Hepatocyte (in vitro differentiated cells): Measurements from ENCODE around the gene EPAS1. TPM values are rescaled to one million over a fixed set of nuclear protein-coding genes. Genes with fewer than 3 reads are reported as not detected.
A peak's percentile ranks its signal among the peaks of the same experiment; 100 is the strongest.

Experiments used
- DNase-seq: peaks from one replicate; pipeline ENCODE4 v3.0.0-alpha.2; 2016; ENCODE audit warnings: low spot score
- H2AFZ ChIP-seq: fragments of 200-600 bp; sonication (generic); 2 replicates; pipeline ENCODE4 v1.6.0; 2016; ENCODE audit warnings: antibody characterized with exemption, mild to moderate bottlenecking
- H3K27ac ChIP-seq: fragments of 200-600 bp; sonication (generic); 2 replicates; pipeline ENCODE4 v1.5.1; 2016; ENCODE audit warnings: mild to moderate bottlenecking
- H3K27me3 ChIP-seq: fragments of 200-600 bp; sonication (generic); 2 replicates; pipeline ENCODE4 v1.6.1; 2016
- H3K36me3 ChIP-seq: fragments of 200-600 bp; sonication (generic); replicated peaks from 2 replicates; pipeline ENCODE4 v1.5.1; 2016; ENCODE audit warnings: low read depth; ENCODE audit not compliant: insufficient read depth
- H3K4me1 ChIP-seq: fragments of 200-600 bp; sonication (generic); 2 replicates; pipeline ENCODE4 v1.5.1; 2016; ENCODE audit warnings: mild to moderate bottlenecking, moderate library complexity; ENCODE audit not compliant: insufficient read depth
- H3K4me2 ChIP-seq: fragments of 200-600 bp; sonication (generic); 2 replicates; pipeline ENCODE4 v1.6.0; 2016
- H3K4me3 ChIP-seq: fragments of 200-600 bp; sonication (generic); 2 replicates; pipeline ENCODE4 v1.5.1; 2016; ENCODE audit warnings: mild to moderate bottlenecking
- H3K79me2 ChIP-seq: fragments of 200-600 bp; sonication (generic); 2 replicates; pipeline ENCODE4 v1.6.0; 2017; ENCODE audit warnings: mild to moderate bottlenecking
- H3K9me2 ChIP-seq: fragments of 200-600 bp; sonication (generic); replicated peaks from 2 replicates; pipeline ENCODE4 v1.6.0; 2017; ENCODE audit warnings: mild to moderate bottlenecking; ENCODE audit not compliant: insufficient read depth
- H3K9me3 ChIP-seq: fragments of 200-600 bp; sonication (generic); 2 replicates; pipeline ENCODE4 v1.5.1; 2016; ENCODE audit warnings: low read depth, mild to moderate bottlenecking
- H4K20me1 ChIP-seq: fragments of 200-600 bp; sonication (generic); 2 replicates; pipeline ENCODE4 v1.6.0; 2016; ENCODE audit warnings: mild to moderate bottlenecking; ENCODE audit not compliant: insufficient read depth, poor library complexity, severe bottlenecking
- CTCF ChIP-seq: fragments of 200-600 bp; sonication (generic); IDR thresholded peaks from 2 replicates; pipeline ENCODE4 v1.5.1; 2016; ENCODE audit warnings: antibody characterized with exemption, mild to moderate bottlenecking; ENCODE audit not compliant: poor library complexity
- EZH2 ChIP-seq: fragments of 200-600 bp; sonication (generic); IDR thresholded peaks from 2 replicates; pipeline ENCODE4 v1.6.1; 2016; ENCODE audit warnings: antibody characterized with exemption, mild to moderate bottlenecking, borderline replicate concordance
- EZH2phosphoT487 ChIP-seq: fragments of 200-600 bp; sonication (generic); IDR thresholded peaks from one replicate; pipeline ENCODE4 v1.6.1; 2018; ENCODE audit warnings: antibody characterized with exemption, mild to moderate bottlenecking, low read depth, moderate library complexity; ENCODE audit not compliant: unreplicated experiment, severe bottlenecking
- WGBS: methylation state at CpG from one replicate; pipeline ENCODE4 v1.1.6; 2016; ENCODE audit warnings: low lambda C conversion rate; ENCODE audit errors: missing lambda C conversion rate; 5-methylcytosine and 5-hydroxymethylcytosine counted together
- polyA plus RNA-seq: library from polyadenylated mRNA; unstranded; fragments of >200 nt; fragmentation: Nextera tagmentation; extraction: Ambion mirVana; gene quantifications from 2 replicates; pipeline ENCODE4 v1.2.1, GENCODE V29; 2016
- total RNA-seq: library from RNA; depleted of rRNA; stranded (reverse); fragments of >200 nt; gene quantifications from 2 replicates; pipeline ENCODE4 v1.2.3, GENCODE V29; 2014

The EPAS1 gene
- total and polyA plus RNA-seq, 2 experiments from 2014 or later = 112 to 115 TPM

DNA sequence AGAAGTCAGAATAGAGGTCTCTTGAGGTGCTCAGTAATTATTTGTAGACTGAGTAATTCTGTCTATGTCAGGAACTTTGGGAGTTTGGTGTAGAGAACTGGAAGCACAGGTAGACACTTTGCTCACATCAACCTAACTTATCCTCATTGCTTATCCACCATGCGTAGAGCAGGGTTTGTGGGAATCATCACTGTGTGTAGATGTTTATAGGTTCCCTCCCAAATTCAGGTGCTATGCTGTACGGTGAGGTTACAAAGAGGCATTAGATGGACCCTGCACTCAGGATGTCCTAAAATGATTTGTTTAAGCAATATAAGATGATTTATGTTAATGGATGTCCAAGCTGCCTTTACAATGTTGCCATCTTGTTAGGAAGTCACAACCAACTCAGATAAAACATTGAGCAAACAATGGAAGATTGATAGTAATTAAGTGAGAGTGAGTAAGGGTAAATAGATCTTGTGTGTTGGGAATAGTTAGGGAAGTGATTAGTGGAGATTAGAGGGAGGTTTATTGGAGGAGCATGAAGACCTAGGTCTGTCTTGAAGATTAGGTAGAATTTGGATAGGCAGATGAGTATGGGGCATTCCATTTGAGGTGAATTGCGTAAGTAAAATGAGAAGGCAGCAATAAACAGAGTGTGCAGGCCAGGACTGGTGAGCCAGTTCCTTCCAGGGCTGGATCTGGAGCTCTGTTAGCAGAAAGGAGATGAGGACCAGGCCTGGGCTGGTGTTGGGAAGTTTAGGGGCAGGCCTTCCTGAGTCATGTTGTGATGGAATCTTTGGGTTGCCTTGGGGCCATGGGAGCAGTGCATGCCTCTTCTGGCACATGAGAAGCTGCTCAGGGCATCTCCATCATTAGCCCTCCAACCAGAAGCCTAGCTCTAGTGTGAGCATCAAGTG, 12.1 kb downstream of the EPAS1 start:
- Histone ChIP-seq H3K36me3 (no peaks in the 10 kb centered on the region), H3K4me3 (no peak overlapping the region), H3K4me1 (peaks cover 52% of the 10 kb centered on the region), H3K27ac (peak overlapping the region; percentile 84), H3K27me3 (no peaks in the 10 kb centered on the region), H3K9me2 (no peaks in the 10 kb centered on the region), H2AFZ (no peak overlapping the region), H4K20me1 (peaks cover 16% of the 10 kb centered on the region), H3K79me2 (peaks cover 87% of the 10 kb centered on the region), H3K9me3 (no peaks in the 10 kb centered on the region), H3K4me2 (peak overlapping the region; percentile 48)
- TF ChIP-seq CTCF (no peak), EZH2 (no peak), EZH2phosphoT487 (no peak)
- 71% methylated on average over 3 of the region's 3 CpGs for WGBS
- peak; percentile 53 for DNase-seq

DNA sequence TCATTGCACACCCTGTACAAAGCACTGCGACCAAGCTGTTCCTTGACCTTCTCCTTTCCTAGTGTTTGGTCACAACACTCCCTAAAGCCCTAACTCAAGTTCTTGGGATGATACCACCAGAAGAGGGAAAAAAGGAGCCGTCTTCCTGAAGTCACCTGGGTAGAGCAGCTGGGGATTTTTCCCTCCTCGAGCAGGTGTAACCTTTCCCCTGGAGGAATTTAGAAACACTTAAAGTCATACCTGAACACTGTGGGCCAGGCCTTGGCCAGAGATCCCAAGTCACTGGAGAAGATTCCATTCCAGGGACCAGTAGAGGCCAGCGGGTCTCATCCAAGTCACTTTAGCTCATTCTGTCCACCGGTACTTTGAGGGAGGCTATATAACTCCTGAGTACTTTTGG, 13.2 kb downstream of the EPAS1 start:
- peaks cover 53% of the 10 kb centered on the region for H3K4me1 ChIP-seq
- 91% methylated on average over 5 of the region's 5 CpGs for WGBS
- H3K9me2 ChIP-seq = no peaks in the 10 kb centered on the region
- H3K4me3 ChIP-seq = no peak overlapping the region
- DNase-seq = no peak
- no peaks in the 10 kb centered on the region for H3K36me3 ChIP-seq
- no peak overlapping the region for H2AFZ ChIP-seq
- TF ChIP-seq CTCF = no peak
- no peak for TF ChIP-seq EZH2
- no peak for TF ChIP-seq EZH2phosphoT487
- H3K4me2 ChIP-seq = no peak overlapping the region
- no peaks in the 10 kb centered on the region for H3K27me3 ChIP-seq
- no peaks in the 10 kb centered on the region for H3K9me3 ChIP-seq
- H4K20me1 ChIP-seq = peaks cover 16% of the 10 kb centered on the region
- H3K79me2 ChIP-seq = peaks cover 82% of the 10 kb centered on the region
- no peak overlapping the region for H3K27ac ChIP-seq

DNA sequence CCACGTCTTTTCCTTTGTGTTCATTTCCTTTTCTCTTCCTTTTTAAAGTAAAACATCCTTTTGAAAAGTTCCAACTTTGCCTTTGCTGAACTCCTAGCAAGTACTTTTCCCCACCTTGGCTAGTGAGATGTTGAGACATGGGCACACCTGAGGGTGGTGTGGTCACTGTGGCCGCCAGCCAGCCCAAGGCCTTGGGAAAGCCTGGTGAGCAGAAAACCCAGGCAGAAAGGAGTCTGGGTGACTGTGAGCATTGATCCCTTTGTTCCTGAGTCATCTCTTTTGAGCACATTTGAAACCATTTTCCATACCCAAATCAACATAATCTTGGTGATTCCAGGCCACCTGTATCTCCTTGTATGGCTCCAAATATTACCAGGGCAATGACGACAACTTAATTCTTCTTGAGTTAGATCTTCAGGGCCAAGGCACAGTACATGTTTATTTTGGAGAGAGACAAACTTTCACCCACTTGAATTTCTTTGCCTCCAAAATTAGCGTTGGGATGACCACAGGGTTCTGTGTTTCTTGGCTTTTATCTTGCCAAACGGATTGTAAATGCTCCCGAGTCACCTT, 14.5 kb downstream of the EPAS1 start:
- Histone ChIP-seq H3K27me3 (no peaks in the 10 kb centered on the region), H4K20me1 (peaks cover 14% of the 10 kb centered on the region), H3K4me3 (no peak overlapping the region), H3K9me2 (no peaks in the 10 kb centered on the region), H2AFZ (no peak overlapping the region), H3K27ac (no peak overlapping the region), H3K9me3 (no peaks in the 10 kb centered on the region), H3K4me2 (no peak overlapping the region), H3K4me1 (peaks cover 52% of the 10 kb centered on the region), H3K79me2 (peaks cover 84% of the 10 kb centered on the region), H3K36me3 (no peaks in the 10 kb centered on the region)
- DNase-seq = no peak
- WGBS = 94% methylated on average over 6 of the region's 6 CpGs
- TF ChIP-seq EZH2 = no peak
- TF ChIP-seq CTCF = no peak
- TF ChIP-seq EZH2phosphoT487 = no peak
